HG03520 (cell line): ENCODE data around the gene COL4A1.

Experiments used
- ATAC-seq: cut with Tn5 transposase; IDR thresholded peaks from one replicate; pipeline ENCODE4 v1.9.1; 2021; ENCODE audit warnings: mild to moderate bottlenecking, moderate library complexity; ENCODE audit not compliant: unreplicated experiment

COL4A1 gene

DNA sequence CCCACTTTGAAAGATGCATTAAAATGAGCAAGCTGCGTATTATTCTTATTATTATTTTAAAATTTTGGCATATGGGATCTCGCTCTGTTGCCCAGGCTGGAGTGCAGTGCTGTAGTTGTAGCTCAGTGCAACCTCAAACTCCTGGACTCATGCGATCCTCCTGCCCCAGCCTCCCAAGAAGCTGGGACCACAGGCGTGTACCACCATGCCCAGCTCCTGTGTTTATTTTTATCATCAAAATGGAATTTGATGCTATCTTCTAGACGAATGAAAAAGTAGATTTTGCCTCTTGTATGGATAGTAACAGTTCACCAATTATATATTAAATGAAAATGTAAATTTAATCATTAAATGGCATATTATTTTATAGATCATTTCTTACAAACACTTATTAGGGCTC is 43.6 kb downstream of the COL4A1 start:
- ATAC-seq: no peak

DNA sequence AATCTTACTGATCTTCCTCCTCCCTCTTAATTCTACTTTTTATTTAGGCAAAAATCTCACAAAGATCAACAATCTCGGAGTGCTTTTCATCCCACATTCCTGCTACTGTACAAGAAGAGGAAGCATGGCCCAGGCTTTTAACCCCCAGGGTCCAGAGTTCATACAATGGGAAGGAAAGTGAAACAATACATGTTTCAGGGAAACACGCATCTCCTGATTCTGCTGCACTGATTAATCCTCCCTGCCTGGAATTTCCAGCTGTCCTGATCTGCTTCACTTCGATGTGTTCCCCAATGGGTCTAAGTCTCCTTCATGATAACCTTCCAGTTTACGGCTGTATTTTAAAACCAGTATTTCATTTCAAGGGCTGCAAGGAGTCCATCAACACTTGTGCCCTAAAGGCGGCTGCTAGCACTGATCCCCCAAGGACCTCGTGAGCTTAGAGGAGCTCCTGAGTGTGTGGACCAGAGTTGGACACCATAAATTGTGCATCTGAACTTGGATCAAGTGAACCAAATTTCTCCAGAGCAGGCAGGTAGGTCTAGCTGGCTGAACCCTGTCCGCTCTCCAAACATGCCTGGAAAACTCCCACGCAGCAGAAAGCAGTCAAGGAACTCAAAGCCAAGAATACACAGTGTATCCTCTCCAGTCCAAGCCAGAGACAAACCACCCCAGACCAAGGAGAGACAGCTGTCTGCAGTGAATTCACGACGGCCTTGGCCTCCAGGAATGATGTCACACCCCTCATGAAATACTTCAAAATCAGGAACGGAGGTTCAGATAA is 44.3 kb downstream of the COL4A1 start:
- no peak for ATAC-seq

DNA sequence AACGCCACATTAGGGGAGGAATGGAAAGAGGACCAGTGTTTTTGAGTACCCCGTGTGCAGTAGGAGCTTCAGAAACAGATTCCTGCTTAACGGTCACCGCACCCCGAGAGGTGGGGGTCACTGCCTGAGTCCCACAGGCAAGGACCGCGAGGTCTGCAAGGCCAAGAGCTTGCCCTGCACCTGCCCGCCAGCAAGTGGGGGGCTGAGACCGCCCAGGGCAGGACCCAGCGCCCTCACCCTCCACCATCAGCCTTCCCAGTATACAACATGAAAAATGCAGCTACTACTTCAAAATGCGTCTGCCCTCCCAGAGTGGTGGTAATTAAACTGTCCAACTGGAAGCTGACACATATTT is 44.9 kb downstream of the COL4A1 start:
- no peak for ATAC-seq

DNA sequence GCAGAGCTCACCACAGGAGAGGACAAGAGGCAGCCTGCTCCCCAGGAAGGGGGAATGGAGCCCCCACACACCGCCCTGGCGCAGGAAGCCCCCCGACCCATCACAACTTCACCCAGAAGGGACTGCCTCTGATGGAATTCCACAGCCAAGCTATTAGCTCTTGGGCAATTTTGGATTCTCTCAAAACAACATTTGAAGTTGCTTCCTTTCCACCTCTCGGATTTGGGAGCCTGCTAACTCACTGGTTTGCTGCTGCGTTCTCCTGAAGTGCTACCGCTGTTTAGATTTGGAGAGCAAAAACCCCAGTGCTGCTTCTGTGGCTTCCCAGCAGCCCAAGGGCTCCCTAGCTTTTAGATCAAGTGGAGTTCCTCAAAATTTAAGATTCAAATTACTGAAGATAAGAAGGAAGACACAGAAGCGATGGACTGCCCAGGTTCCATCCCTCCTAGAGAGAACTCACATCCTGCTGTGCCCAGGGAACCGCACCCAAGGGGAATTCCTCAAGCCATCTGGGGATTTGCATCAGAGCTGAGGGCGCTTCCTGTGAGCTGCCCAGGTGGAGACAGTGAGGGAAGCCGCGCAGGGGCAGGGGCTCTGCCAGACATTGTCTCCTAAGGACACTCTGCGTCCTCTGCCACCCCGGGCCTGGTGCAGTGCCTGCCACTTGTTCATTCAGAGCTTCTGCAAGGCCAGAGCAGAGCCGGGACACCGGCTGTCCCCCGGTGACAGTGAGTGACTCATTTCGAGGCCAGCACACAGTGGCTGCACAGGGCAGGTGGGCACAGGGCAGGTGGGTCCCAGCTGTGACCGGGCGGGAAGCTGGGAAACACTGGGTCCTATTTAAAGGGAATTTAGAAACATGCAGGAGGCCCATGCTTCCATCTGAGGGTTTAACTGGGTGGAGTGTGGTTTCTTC is 45.5 kb downstream of the COL4A1 start:
- no peak for ATAC-seq

DNA sequence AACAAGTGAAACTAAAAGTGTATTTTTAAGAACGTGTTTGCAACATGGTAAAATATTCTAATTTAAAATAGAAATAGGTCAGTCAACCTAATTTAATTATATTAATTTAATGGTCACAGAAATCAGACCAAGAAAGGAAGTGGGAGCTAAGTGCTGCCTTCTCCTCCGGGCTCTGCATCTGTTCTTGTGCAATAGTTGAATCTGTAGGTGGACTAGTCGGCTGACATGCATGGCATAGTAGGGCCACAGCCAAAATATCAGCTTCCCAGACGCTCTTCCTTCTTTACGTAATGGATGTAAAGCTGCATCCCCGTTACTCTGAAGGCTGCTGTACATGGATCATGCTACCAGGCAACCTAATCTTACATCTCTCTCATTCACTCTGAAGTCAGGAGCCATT is 47.3 kb downstream of the COL4A1 start:
- ATAC-seq: no peak

DNA sequence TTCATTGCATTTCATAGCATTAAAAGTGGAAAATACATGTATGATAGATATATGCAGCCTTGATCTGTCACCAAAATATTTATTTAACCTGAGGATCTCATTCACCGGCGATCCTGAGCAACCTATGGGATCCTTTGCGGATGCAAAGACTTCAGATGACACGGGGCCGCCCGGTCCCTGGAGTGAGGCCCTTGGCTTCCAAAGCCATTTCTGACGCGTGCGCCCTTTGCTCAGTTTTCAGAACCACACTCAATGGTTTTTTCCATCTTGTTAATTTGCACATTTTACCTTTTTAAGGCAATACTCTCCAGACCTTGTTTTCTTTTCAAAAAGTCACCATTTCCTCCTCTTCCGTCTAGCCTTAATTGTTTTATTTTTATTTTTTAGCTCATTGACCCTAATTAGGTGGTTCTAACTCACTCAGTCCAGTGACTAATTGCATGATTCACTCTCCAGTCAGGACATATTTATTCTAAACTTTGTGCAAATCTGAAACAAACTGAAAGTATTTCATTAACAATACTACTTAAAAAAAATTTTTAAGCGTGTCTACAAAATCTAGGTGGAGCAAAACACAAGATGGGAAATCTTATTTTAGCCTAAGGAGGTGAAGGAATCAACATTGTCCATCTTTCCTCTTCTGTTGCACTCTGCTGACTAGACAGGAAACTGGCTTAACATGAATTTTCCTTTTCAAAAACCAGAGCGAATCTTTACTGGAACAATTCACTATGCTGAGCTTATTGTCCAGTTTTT is 47.9 kb downstream of the COL4A1 start:
- ATAC-seq: no peak

DNA sequence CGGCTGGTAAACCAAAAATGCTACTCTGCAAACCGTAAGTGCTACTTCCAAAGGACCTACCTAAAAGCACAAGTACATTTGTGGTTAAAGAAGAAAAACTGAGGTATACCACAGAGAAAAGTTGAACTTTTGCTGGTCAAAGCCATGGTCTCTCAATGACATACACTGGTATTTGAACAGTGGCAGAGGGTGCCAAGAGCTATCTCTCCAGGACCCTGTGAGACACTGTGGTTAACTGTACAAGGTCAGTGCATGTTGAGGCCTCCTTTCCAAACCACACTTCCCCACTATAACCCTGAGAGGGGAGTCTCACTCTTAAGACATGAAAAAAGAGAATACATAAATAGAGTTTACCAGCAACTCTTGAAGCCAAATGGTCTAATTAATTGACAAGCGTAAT is 49.5 kb downstream of the COL4A1 start:
- no peak for ATAC-seq

DNA sequence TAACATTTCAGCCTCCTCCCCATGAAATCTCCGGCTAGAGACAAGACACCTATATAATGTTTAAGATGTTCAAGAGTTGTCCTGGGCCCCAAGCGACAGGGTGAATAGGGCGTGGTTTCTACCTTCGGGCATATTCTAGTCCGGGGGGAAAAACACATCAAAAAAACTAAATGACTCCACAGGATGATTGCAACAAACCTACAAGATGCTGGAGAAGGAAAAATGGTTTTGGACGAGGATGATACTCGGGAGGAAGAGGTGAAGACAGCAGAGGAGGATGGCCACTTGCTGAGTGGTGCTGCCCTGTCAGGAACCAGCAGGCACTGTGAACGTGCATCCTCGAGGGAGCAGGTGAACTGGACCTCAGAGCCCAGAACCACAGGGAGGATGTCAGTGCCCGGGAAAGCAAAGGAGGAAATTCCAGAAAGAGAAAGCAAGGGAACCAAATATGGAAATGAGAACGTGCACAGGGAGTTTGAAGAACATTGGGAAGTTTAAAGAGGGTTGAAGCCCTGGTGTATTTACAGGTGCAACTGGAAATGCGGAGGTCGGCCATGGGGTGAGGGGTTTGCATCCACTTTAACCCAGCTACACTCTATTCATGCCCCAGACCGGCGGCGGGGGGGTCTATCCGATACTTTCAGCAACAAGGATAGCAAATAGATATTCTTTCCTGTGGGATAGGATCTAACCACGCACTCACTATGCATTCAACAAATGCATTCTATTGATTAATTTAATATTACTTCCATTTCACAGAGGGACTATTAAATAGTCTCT is 50.6 kb downstream of the COL4A1 start:
- ATAC-seq: no peak

DNA sequence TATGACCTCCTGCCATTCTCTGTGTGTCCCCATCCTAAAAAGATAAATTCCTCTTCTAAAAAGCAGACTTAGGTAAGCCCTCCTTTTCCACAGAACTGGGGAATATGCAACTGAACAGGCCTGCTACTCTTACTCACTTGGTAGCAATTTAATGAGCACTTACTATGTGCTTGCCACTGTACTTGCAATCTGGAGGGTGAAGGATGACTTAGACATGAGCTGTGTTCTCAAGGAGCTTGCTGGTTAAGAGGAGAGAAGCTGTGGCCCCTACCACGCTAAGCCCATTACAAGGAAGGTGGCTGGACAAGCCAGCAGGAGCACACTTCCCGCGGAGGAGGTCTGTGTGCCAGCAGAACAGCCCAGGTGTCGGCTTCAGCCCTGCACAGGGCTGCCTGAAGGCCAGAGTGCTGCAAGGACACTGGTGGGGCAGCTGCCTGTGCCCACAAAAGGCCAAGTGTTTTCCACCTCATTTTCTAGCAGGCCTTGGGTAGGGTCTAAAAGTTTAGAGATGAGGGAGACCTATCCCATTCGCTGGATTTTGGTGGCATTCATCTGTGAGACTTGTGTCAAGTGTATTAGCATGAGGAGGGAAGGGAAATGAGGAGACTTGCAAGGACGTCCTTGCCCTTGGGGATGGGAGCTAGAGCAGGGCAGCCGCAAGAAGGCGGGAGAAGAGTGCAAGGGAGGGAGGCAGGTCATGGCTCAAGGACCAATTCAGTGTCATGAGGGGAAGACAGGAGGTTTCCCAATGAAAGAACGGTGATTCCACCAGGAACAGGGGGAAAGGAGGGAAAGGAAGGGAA is 52.0 kb downstream of the COL4A1 start:
- ATAC-seq: no peak

DNA sequence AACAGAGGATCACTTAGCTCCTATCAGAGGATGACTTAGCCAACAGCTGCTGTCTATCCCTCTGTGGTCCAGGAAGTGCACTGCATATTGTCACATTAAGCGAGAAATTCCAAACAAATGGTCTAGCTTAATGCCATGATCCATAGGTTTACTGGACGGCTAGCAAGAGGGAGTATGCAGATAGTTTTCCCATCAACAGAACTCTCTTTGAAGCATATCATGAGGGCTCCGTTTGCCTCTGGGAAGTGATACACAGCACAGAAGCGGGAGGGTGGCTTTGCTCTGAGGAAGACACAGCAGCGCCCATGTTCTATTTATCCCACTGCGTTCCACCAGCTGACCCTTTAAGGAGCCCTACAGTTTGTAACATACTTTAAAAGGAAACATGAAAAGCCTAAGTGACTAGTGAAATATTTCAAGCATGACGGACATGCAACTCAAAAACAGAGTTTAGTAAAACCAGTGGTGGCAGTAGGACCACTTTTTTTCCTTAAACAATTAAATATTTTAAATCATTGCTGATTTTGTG is 52.7 kb downstream of the COL4A1 start:
- no peak for ATAC-seq

DNA sequence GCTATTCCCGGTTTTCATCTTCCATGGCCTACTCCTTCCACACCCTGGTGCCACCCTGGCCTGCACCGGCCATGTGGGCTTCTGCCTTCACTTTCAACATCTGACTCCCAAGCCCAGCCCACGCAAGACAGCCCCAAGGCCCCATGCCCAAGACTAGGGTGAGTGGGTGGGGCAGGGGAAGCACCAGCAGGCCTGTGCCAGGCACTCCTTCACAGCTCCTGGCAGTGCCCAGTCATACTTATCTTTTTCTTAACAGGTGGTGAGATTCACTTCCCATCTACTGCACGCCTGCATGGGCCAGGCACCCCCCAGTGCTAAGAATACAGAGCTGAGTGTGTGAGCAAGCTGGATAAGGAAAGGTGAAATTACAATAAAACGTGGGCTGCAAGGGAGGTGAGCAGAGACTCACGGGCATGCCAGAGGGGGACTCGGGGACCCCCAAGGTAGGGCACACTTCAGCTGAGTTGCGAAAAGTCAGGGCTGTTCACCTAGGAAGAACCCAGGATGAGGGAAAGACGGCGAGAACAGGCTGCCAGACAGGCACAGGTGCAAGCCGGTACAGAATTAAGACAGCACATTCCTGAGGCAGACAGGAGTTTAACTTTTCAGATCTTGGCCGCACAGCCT is 55.7 kb downstream of the COL4A1 start:
- no peak for ATAC-seq

DNA sequence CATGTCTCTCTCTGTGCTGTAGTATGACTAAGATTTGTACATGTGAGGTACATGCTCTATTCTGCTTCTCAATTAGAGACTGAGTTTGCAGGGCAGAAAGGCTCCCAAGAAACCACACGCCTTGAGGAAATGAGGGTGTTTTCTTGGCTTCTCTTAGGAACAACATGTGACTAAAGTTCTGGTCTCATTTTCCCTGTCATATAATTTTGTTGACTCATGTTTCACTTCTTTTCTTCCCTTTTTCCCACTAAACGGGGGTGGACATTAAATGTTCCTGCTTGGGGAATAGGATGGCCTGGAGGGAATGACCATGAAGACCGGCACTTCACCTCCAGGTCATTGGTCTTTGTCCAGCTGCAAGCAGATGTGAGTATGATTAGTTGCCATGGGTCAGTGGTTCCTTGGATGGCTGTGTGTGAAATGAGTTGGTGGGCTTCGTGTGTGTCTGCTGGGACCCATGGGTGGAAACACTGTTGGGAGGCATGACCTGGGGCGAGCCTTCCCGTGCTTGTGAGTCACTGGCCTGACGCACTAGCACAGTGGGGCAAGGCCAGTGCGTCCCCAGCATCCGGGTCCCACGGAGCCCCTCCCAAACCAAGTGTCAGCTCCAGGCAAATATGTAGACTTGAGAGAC is 56.6 kb downstream of the COL4A1 start:
- ATAC-seq: no peak

DNA sequence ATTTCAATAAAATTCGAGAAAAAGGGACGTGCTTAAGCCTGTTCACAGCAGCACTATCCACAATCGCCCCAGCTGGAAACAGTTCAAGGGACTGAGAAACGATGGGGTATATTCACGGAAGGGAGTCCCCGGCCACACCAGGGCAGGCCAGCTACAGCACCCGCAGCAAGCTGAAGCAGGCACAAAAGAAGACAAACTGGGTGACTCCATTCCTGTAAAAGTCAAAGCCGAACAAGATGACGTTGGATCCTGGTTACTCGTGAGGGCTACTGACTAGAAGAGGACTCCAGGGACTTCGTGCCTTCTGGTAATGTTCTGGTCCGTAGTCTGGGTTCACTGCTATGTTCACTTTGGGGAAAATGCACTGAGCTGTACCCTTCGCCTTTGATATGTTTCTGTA is 57.6 kb downstream of the COL4A1 start:
- no peak for ATAC-seq

DNA sequence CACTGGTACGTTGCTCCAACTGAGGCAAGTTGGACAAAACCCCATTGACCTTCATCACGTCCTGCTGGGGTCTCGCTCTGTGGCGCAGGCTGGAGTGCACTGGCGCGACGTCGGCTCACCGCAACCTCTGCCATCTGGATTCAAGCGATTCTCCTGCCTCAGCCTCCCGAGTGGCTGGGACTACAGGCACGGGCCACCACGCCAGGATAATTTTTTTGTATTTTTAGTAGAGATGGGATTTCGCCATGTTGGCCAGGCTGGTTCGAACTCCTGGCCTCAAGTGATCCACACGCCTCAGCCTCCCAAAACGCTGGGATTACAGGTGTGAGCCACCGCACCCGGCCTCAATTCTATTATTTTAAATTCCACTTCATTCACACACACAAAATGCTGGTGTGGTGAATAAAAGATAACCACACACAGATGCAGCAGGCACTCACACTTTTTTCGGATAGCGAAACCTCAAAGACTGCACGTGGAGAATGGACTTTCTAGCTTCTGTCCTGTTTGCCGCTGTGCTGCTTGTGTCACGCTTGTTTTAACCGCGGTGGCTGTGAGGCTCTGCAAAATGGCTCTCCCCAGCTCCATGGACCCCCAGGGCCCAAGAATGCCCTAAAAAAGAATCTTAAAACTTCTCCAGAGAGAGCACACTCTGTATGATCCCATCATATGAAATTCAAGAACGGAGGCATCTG is 58.4 kb downstream of the COL4A1 start:
- ATAC-seq: no peak

DNA sequence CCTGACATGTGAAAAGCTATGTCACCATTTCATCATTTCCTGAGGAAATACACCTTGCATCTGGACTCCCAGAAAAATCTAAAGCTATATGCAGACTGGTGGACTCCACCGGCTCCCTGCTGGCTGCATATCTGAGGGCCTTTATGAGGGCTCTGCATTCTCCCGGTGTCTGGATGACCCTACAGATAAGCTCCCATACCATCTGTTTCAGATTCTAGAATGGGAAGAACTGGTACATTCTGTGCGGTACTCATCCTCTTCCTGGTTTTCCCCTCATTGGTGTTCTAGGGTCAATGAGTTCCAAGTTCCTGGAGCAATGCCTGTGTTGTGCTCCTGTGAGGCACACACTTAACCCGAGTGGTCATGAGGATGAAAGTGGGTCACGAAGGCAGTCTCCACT is 60.4 kb downstream of the COL4A1 start:
- no peak for ATAC-seq

DNA sequence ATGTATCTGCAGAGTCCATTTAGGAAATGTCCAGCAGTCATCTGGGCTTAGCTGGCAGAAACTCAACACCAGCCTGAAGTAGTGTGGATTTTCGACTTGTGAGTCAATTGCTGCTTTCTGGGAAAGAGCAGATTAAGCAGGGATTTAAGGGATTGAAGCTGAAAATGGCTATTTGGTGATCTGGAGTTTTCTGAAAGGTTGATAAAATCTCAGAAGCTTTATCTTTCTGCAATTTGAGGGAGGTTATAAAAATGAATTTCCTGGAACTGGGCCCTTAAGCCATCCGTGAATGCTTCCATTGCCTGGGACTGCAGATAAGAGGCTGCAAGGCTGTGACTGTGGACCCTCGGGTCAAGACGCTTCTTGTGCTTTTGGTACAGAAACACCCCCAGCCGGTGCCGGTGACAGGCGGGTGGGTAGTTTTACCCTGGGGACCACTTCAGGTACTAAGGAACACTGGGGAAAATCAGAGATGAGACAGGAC is 61.5 kb downstream of the COL4A1 start:
- no peak for ATAC-seq

DNA sequence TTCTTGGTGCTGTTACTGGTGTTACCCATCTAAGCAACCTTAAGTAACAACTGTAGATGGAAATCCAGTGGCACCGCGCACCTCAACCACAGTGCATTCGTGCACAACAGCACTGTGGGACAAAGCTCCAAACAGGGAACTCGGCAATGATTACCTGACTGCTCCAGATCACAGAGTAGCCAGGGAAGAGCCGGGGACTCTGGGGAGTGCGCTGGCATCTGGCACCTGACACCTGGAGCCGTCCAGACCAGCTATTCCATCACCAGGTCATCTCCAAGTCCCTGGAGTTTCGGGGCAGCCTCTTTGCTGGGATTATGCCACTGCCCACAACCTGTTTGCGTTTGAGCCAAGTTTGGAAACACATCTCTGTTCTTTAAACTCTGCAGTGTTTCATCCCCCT is 62.0 kb downstream of the COL4A1 start:
- ATAC-seq: no peak
